Activated CD4-positive, alpha-beta T cell treated with anti-CD3 and anti-CD28 coated beads for 36 hours (primary cell): ENCODE measurements around the gene TRMT2A. TPM values are rescaled to one million over a fixed set of nuclear protein-coding genes. Genes with fewer than 3 reads are reported as not detected.

Experiments used
- ATAC-seq: fragments of 200-7000 bp; cut with Tn5 transposase; one replicate; pipeline ENCODE4 v1.10.0; 2021; ENCODE audit warnings: mild to moderate bottlenecking, moderate library complexity
- CTCF ChIA-PET: fragments of 350-600 bp; sonication (Branson Sonifier 250); formaldehyde crosslinking; loops from one replicate; lab custom pipeline; 2021; ENCODE audit warnings: antibody characterized with exemption; lab: Charles Lee
- POLR2A ChIA-PET: fragments of 350-600 bp; sonication (Branson Sonifier 250); formaldehyde crosslinking; loops from one replicate; lab custom pipeline; 2021; ENCODE audit warnings: antibody characterized with exemption, inconsistent platforms; lab: Charles Lee
- DNase-seq: peaks from one replicate; pipeline ENCODE4 v3.0.0-alpha.2; 2020
- H3K27ac Mint-ChIP-seq: one replicate; pipeline ENCODE4 v1.8.0; 2021; ENCODE audit warnings: mixed read lengths
- H3K27me3 Mint-ChIP-seq: one replicate; pipeline ENCODE4 v1.8.0; 2021; ENCODE audit warnings: mixed read lengths
- H3K36me3 Mint-ChIP-seq: one replicate; pipeline ENCODE4 v1.8.0; 2021; ENCODE audit warnings: low read depth, mixed read lengths
- H3K4me1 Mint-ChIP-seq: one replicate; pipeline ENCODE4 v1.8.0; 2021; ENCODE audit warnings: mixed read lengths
- H3K4me3 Mint-ChIP-seq: one replicate; pipeline ENCODE4 v1.8.0; 2021; ENCODE audit warnings: mild to moderate bottlenecking, moderate library complexity, mixed read lengths
- H3K9me3 Mint-ChIP-seq: one replicate; pipeline ENCODE4 v1.8.0; 2021; ENCODE audit warnings: low read depth, mixed read lengths
- intact Hi-C, 2 experiments: fragments of 100-400 bp; cut with DNase I in 1 of 2; cut with micrococcal nuclease in 1 of 2; formaldehyde crosslinking; loops; one replicate each; pipeline versions ENCODE4 v1.14.2 to v1.15.1; 2022 to 2024; cut with DNase I, micrococcal nuclease
- total RNA-seq, 2 experiments: library from RNA; stranded (reverse); gene quantifications; one replicate each; pipeline ENCODE4 v1.2.3, GENCODE V29; 2021

TRMT2A gene
- total RNA-seq, 2 experiments from 2014 or later: 84.4 to 85.9 TPM

DNA sequence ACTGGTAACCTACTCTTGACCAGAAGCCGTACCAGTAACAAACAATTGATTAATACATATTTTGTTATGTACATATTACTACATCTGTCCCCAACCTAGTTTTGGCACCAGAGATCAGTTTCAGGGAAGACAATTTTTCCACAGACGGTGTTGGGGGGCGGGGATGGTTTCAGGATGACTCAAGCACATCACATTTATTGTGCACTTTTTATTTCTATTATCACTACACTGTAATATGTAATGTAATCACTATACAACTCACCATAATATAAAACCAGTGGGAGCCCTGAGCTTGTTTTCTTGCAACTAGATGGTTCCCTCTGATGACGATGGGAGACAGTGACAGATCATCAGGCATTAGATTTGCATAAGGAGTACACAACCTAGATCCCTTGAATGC is 21.5 kb downstream of the TRMT2A start:
- peaks cover 56% of the 10 kb centered on the region for H3K4me1 Mint-ChIP-seq
- POLR2A ChIA-PET: no interaction called here
- DNase-seq (peak; percentile 59), ATAC-seq (peak; percentile 18)
- CTCF ChIA-PET: interaction anchor here (0.7 to 3.2 kb wide), 3 partner anchors 14 to 377 kb away, joined by 3 to 10 read pairs (median 3); no protein-coding TSS in a partner anchor
- no peak overlapping the region for H3K4me3 Mint-ChIP-seq
- peak overlapping the region; percentile 82 for H3K27ac Mint-ChIP-seq
- no peaks in the 10 kb centered on the region for H3K27me3 Mint-ChIP-seq
- intact Hi-C loops: loop anchor here in 1 of 2 experiments (5.0 kb wide), 1 partner anchor 48 kb away; no protein-coding TSS in a partner anchor
- H3K9me3 Mint-ChIP-seq: peaks cover 2% of the 10 kb centered on the region
- peaks cover 78% of the 10 kb centered on the region for H3K36me3 Mint-ChIP-seq

DNA sequence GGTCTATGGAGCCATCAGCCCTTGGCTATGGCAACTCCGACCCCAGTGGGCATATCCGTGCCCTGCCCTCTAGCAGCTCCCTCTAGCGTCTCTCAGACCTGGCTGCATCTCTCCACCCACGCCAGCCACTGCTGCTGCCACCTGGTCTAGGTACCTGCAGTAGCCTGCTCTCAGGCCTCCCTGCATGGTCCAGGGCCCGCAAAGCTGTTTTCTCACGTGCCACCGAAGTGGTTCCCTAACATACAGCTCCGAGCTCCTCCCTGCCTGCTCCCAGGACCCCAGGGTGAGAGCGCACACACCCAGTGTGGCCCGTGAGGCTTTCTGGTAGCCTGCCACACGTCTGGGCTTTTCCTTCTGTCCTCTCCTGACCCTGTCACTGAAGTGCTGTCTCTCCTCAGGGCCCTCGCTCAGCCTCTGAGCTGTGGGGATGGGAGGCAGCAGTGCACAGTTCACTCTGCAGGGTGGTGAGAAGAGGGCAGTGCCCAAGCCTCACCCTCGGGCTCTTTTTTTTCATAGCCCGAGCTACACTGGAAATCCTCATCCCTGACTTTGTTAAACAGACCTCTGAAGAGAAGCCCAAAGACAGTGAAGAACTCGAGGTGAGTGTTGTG is 22.7 kb downstream of the TRMT2A start:
- DNase-seq: no peak
- Mint-ChIP-seq H3K4me3 (no peak overlapping the region), H3K9me3 (peaks cover 2% of the 10 kb centered on the region), H3K27ac (peak overlapping the region; percentile 39), H3K27me3 (no peaks in the 10 kb centered on the region), H3K36me3 (peaks cover 75% of the 10 kb centered on the region), H3K4me1 (peaks cover 46% of the 10 kb centered on the region)
- intact Hi-C loops: no loop called here
- ATAC-seq: no peak
- ChIA-PET CTCF (interaction anchor here (0.5 to 3.2 kb wide), 4 partner anchors 17 to 516 kb away, joined by 3 to 10 read pairs (median 3); no protein-coding TSS in a partner anchor), POLR2A (no interaction called here)

DNA sequence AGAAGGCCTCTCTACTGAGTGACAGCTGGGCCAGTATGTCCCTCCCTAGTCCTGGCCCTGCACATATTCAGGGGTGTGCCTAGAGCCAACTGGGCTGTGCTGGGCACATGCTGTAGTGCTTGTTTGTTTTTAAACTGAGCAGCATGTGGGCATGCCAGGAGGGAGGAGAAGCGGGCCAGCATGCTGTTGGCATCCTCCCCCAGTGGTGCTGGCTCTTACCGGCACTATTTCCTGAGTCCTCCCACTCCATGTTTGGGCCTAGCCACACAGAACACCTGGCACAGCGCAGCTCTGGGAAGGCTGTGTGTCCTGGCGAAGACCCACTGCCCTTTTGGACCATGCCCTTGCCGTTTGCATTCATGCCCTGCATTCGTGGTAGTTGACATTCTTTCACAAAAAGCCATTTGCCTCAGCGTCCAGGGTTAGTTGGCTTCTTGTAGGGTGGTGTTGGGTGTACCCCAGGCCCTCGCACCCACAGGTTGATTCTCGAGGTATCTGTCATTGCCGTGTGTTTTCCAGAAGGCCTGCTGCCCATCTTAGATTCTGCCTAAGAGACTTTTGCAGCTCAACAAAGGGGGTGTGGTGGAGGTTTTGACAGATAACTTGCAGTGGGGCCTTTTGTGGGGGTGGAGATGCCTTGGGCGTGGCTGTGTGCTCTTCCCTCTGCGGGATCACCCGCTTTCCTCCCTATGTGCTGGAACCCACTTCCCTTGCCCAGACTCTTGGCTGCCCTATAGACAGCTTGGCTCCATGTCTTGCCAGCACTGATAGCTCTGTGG is 23.4 kb downstream of the TRMT2A start:
- POLR2A ChIA-PET: interaction anchor here (1.1 kb wide), 1 partner anchor 15 kb away, joined by 4 read pairs; no protein-coding TSS in a partner anchor
- CTCF ChIA-PET: interaction anchor here (0.5 to 3.2 kb wide), 3 partner anchors 18 to 122 kb away, joined by 3 to 10 read pairs (median 3); no protein-coding TSS in a partner anchor

GRCh38 chr22:20092477-20092854 is 24.6 kb downstream of the TRMT2A start:
- H3K4me1 Mint-ChIP-seq: peaks cover 32% of the 10 kb centered on the region
- ATAC-seq: no peak
- H3K36me3 Mint-ChIP-seq: peaks cover 74% of the 10 kb centered on the region
- POLR2A ChIA-PET: interaction anchor here (1.1 kb wide), 1 partner anchor 16 kb away, joined by 4 read pairs; no protein-coding TSS in a partner anchor
- peaks cover 2% of the 10 kb centered on the region for H3K9me3 Mint-ChIP-seq
- H3K4me3 Mint-ChIP-seq: no peak overlapping the region
- intact Hi-C loops: no loop called here
- no peak overlapping the region for H3K27ac Mint-ChIP-seq
- H3K27me3 Mint-ChIP-seq: no peaks in the 10 kb centered on the region
- CTCF ChIA-PET: interaction anchor here (0.7 kb wide), 1 partner anchor 20 kb away, joined by 3 read pairs; no protein-coding TSS in a partner anchor
- no peak for DNase-seq

More for the DNA sequence above, 23.4 kb downstream of the TRMT2A start:
- ATAC-seq (no peak), DNase-seq (no peak)
- intact Hi-C loops: no loop called here
- peaks cover 2% of the 10 kb centered on the region for H3K9me3 Mint-ChIP-seq
- no peak overlapping the region for H3K4me3 Mint-ChIP-seq
- H3K36me3 Mint-ChIP-seq: peaks cover 75% of the 10 kb centered on the region
- peaks cover 39% of the 10 kb centered on the region for H3K4me1 Mint-ChIP-seq
- no peak overlapping the region for H3K27ac Mint-ChIP-seq
- H3K27me3 Mint-ChIP-seq: no peaks in the 10 kb centered on the region

DNA sequence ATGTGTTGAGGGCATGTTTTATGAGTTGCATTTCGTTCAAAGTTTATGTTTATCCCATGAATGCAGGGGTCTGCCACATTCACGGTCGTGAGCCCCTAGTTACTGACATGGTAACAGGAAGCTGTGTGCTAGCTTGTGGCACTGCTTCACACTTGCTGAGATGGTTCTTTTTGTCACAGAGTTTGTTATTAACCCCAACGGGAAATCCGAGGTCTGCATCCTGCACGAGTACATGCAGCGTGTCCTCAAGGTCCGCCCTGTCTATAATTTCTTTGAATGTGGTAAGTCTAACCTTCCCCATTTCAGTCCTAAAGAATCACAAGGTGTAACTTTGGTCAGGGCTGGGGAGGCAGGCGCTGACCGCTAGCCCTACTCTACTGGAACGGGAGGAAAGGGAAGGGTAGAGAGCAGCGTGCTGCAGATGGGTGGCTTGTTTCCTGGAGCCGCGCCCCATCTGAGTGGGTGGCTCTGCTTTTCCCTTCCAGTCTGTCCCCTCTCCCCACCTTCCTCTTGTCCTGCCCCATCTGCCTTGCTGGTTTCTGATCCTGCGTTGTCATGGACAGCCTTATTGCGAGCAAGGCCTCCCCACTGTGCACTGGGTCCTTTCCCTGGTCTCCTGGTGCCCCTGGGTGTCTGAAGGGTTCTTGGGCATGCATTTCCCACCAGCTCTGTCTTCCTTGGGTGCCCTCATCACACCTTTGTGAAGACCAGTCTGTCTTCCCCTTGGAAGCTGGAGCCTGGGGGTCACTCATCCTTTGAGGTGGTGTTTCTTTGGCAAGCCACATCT is 25.1 kb downstream of the TRMT2A start:
- CTCF ChIA-PET: interaction anchor here (0.6 kb wide), 1 partner anchor 145 kb away, joined by 3 read pairs; no protein-coding TSS in a partner anchor
- no peak for ATAC-seq
- H3K4me3 Mint-ChIP-seq: no peak overlapping the region
- peaks cover 28% of the 10 kb centered on the region for H3K4me1 Mint-ChIP-seq
- no peak for DNase-seq
- peaks cover 2% of the 10 kb centered on the region for H3K9me3 Mint-ChIP-seq
- no peaks in the 10 kb centered on the region for H3K27me3 Mint-ChIP-seq
- POLR2A ChIA-PET: no interaction called here
- H3K27ac Mint-ChIP-seq: no peak overlapping the region
- intact Hi-C loops: no loop called here
- peaks cover 74% of the 10 kb centered on the region for H3K36me3 Mint-ChIP-seq

- CTCF ChIA-PET: interaction anchor here (0.6 to 1.2 kb wide), 2 partner anchors 8 to 9 kb away, joined by 3 to 4 read pairs; no protein-coding TSS in a partner anchor
- intact Hi-C loops: no loop called here
- H3K27ac Mint-ChIP-seq: no peak overlapping the region
- ATAC-seq (no peak), DNase-seq (no peak)
- H3K4me1 Mint-ChIP-seq: peaks cover 23% of the 10 kb centered on the region
- POLR2A ChIA-PET: no interaction called here
- H3K9me3 Mint-ChIP-seq: no peaks in the 10 kb centered on the region
- H3K36me3 Mint-ChIP-seq: peaks cover 74% of the 10 kb centered on the region
- H3K27me3 Mint-ChIP-seq: no peaks in the 10 kb centered on the region
- no peak overlapping the region for H3K4me3 Mint-ChIP-seq
These were observed 26.2 kb downstream of the TRMT2A start for GRCh38 chr22:20090730-20091240.

DNA sequence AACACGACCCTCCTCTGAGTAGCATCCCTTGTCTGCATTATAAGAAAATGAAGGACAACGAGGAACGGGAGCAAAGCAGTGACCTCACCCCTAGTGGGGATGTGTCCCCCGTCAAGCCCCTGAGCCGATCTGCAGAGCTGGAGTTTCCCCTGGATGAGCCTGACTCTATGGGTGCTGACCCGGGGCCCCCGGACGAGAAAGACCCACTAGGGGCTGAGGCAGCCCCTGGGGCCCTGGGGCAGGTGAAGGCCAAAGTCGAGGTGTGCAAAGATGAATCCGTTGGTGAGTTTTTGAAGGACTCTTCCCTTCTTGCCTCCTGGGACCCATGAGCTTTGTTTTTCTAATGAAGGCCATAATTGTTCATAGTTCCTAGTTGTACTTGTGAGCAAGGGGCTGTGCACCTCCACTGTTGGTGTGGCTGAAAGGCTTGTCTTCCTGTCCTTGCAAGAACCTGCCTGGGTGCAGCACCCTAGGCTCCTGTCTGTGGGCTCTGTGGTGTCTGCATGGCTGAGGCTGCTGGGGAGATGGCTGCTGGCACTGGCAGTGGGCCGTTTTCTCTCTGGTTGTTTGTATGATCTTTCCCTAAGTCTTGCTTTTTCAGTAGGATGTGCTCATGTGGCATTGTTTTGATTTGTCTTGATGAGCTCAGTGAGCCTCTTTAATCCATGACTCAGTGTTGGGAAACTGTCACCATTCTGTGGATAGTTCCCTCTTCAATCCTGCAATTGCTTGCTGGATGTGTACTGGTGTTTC is 26.9 kb downstream of the TRMT2A start:
- Mint-ChIP-seq H3K4me3 (no peak overlapping the region), H3K27ac (no peak overlapping the region), H3K9me3 (no peaks in the 10 kb centered on the region), H3K36me3 (peaks cover 68% of the 10 kb centered on the region), H3K27me3 (no peaks in the 10 kb centered on the region), H3K4me1 (peaks cover 17% of the 10 kb centered on the region)
- ATAC-seq (no peak), DNase-seq (no peak)
- intact Hi-C loops: no loop called here
- POLR2A ChIA-PET: no interaction called here
- CTCF ChIA-PET: interaction anchor here (1.2 kb wide), 1 partner anchor 9 kb away, joined by 3 read pairs; no protein-coding TSS in a partner anchor

GRCh38 chr22:20089226-20089976 is 27.6 kb downstream of the TRMT2A start:
- H3K27ac Mint-ChIP-seq: peak overlapping the region; percentile 33
- ChIA-PET POLR2A (no interaction called here), CTCF (interaction anchor here (1.0 to 1.2 kb wide), 3 partner anchors 9 to 16 kb away, joined by 3 to 4 read pairs (median 3); no protein-coding TSS in a partner anchor)
- DNase-seq (no peak), ATAC-seq (no peak)
- H3K36me3 Mint-ChIP-seq: peaks cover 64% of the 10 kb centered on the region
- peaks cover 16% of the 10 kb centered on the region for H3K4me1 Mint-ChIP-seq
- no peaks in the 10 kb centered on the region for H3K9me3 Mint-ChIP-seq
- no peak overlapping the region for H3K4me3 Mint-ChIP-seq
- H3K27me3 Mint-ChIP-seq: no peaks in the 10 kb centered on the region
- intact Hi-C loops: no loop called here

DNA sequence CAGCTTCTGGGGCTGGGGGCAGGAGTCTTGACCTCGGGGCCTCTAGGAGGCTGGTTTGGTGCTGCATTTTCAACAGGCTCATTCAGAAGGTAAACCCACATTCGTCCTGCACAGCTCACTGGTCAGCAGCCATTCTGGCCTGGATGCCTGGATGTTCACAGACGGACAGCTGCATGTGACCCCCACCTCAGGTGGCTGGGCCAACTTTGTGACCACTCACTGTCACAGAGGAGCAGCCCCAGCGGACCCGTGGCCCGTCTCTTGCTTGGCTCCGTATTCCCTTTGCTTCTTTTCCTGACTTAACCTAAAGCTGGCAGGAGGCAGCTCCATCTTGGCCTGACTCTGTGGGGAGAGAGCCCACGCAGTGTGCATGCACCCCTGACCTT is 28.8 kb downstream of the TRMT2A start:
- H3K9me3 Mint-ChIP-seq: no peaks in the 10 kb centered on the region
- H3K36me3 Mint-ChIP-seq: peaks cover 59% of the 10 kb centered on the region
- no peak overlapping the region for H3K4me3 Mint-ChIP-seq
- POLR2A ChIA-PET: no interaction called here
- no peak overlapping the region for H3K27ac Mint-ChIP-seq
- H3K4me1 Mint-ChIP-seq: peaks cover 21% of the 10 kb centered on the region
- CTCF ChIA-PET: interaction anchor here (0.6 to 1.2 kb wide), 4 partner anchors 13 to 611 kb away, joined by 3 to 4 read pairs (median 3); no protein-coding TSS in a partner anchor
- H3K27me3 Mint-ChIP-seq: no peaks in the 10 kb centered on the region
- no peak for ATAC-seq
- DNase-seq: no peak
- intact Hi-C loops: no loop called here
